HG03039 (cell line): ENCODE results near the gene CNTNAP2.

Experiments
- ATAC-seq: cut with Tn5 transposase; IDR thresholded peaks from one replicate; pipeline ENCODE4 v1.9.1; 2021; ENCODE audit warnings: mild to moderate bottlenecking, moderate library complexity; ENCODE audit not compliant: unreplicated experiment

CNTNAP2 gene

DNA sequence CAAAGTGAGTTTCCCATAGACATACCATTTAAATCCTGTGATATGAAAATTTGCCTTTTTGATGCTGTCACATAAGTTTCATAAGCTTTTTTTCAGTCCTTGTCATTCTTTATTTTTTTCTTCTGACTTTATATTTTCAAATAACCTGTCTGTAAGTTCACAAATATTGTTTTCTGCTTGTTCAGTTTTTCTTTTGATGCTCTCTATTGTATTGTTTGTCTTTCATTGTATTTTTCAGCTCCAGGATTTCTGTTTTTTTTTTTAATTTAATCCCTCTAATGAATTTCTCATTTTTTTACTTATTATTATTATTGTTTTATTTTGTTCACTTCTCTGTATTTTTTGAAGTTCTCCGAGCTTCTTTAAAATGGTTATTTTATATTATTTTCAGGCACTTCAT lies 623.4 kb downstream of the CNTNAP2 start:
- ATAC-seq: no peak

GRCh38 chr7:146741911-146742310 lies 625.3 kb downstream of the CNTNAP2 start:
- no peak for ATAC-seq

DNA sequence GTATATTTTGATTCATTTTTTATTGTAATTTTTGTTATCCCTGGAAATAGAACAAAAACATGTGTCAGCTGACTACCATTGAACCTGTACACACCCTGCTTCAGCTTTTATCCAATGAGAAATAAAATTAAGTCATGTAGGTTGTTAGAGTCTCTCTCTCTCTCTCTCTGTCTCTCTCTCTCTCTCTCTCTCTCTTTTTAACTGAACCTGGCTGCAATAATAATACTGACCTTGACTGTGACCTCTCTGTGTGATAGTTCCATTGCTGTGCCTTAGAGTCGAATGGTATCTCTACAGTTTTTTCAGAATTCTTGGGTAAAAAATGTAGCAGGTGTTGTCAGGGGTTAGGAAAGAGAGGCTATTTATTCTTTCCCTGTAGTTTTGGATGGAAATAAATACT lies 637.8 kb downstream of the CNTNAP2 start:
- no peak for ATAC-seq

DNA sequence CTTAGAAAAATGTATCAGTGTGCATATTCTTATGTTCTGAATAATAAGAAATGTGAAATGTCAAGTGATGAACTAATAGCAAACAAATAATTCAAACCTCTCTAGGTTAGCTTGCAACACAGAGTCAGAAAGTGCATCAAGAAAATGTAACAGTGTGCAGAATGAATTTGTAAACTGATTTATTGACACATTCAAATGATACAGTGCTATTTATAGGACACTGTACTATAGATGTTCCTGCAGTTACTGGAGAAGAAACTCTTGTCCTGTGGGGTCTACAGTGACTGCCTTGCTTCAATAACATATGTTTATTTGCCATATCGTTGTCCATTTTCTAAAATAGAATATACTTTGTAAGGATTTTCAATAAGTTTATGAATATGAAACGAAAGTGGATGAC lies 639.0 kb downstream of the CNTNAP2 start:
- ATAC-seq: no peak

- no peak for ATAC-seq
Measured at GRCh38 chr7:146764458-146764857, 647.9 kb downstream of the CNTNAP2 start.

GRCh38 chr7:146768957-146769356 lies 652.4 kb downstream of the CNTNAP2 start:
- no peak for ATAC-seq

DNA sequence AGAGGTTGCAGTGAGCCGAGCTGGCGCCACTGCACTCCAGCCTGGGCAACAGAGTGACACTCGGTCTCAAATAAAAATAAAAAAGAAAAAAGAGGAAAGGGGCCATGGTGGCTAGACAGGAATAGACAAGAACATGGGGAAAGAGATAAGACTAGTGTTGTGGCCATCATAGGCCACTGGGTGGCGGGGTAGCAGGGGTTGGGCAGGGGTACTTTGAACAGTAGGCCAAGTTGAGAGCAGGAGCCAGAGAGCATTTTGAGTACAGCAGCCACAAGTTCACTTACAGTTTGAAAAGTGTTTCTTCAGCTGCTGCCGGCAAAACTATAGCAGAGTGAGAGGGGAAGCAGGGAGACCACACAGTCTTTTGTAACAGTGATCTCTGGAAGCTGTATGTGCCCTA lies 656.0 kb downstream of the CNTNAP2 start:
- no peak for ATAC-seq

DNA sequence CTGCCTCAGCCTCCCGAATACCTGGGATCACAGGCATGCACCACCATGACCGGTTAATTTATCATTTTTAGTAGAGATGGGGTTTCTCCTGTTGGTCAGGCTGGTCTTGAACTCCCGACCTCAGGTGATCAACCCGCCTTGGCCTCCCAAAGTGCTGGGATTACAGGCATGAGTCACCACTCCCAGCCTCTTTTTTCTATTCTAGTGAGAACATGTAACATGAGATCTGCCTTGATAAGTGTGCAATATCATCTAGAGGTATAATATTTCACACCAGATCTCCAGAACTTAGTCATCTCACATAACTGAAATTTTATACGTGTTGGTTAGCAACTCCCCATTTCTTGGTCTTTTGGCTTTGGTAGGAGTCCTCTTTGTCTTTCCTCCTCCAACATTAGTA lies 656.9 kb downstream of the CNTNAP2 start:
- ATAC-seq: no peak

DNA sequence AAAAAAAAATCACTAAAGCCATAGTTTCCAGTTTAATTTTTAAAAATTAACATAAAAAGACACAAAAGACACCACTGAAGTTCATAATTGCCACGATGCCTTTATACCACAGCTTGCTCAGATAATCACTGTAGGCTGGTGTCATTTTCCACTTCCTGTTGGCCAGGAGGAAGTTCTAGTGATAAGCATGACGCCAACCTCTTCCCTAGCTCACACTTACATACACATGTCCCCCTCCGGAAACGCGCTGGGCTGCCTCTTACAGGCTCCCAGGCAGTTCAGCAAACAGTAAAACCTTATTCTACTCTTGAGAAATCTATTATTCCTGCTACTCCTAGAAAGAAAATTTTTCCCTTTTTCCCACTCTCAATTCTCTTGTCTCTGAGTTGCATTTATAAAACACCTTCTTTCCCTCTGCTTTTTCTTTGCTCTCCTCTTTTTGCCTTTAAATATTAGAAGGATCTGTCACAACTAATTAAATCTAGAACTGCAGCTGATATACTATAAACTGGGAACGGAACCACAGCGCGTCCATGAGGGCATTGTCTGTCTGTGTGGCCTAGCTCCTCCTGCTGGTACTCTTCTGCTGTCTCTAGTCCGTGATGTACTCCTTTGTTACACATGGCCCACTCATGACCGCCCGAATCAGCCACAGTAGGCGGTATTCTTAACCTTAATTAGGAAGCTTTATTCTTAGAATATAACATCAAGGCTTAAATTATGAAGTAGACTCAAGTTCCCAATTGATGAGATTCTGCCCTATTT lies 664.9 kb downstream of the CNTNAP2 start:
- ATAC-seq: no peak

DNA sequence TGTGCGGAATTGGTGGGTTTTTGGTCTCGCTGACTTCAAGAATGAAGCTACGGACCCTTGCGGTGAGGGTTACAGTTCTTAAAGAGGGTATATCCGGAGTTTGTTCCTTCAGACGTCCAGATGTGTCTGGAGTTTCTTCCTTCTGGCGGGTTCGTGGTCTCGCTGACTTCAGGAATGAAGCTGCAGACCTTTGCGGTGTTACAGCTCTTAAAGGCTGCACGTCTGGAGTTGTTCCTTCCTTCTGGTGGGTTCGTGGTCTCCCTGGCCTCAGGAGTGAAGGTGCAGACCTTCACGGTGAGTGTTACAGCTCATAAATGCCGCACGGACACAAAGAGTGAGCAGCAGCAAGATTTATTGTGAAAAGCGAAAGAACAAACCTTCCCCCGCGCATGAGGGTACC lies 670.7 kb downstream of the CNTNAP2 start:
- no peak for ATAC-seq

- no peak for ATAC-seq
Measured at GRCh38 chr7:146788008-146788407, 671.4 kb downstream of the CNTNAP2 start.

- ATAC-seq: no peak
Measured at GRCh38 chr7:146791344-146792285, 675.0 kb downstream of the CNTNAP2 start.

GRCh38 chr7:146804620-146805019 lies 688.0 kb downstream of the CNTNAP2 start:
- no peak for ATAC-seq

DNA sequence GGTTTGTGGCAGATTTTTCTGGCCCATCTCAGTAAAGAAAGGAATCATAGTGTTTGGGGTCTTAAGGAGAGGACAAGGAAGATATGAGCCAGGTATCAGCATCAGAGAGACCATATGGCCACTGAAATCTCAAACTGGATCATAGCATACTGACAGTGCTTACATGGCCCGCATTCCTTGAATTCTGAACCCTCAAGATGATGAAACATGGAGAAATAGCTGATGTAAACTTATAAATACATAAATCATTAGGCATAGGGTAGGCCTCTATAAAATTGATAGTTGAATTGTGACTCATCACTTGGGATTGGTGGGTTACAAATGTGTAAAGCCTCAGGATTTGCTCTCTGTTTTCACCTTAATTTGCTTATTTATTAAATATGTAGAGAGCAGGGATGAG lies 688.5 kb downstream of the CNTNAP2 start:
- ATAC-seq: no peak

DNA sequence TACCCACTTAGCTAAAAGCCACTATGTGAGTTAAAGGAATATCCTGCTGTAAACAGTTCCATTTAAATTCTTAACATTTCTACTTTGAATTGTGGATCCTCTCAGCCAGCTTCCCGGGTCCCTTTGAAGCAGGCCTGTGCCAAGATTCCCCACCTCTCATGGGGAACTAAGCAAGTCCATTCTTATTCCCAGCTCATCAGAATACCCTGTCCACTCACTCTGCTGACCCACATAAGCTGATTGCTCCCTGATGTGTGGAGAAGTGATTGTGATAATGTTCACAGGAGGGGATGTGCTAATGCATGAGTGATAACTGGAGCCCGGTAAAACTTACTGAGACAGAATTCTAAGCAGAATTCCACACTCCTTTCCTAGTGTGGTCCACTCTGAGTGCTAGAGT lies 709.7 kb downstream of the CNTNAP2 start:
- no peak for ATAC-seq

DNA sequence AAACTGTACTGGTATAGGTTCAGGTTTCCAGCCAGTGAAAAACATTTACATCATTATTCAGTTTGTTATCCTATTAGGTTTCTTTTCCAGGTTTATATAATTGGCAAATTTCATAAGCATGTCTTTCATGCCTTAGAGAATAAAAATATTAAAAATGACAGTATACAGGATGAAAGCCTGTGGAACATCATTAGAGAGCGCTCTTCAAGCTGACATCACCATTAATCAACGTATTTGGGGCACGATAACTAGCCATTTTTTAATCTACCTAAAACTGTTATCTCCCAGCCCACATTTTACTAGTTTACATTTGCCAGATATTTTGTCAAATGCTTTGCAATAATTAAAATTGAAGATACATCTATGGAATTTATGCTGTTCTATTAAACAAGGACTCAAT lies 714.1 kb downstream of the CNTNAP2 start:
- no peak for ATAC-seq

- ATAC-seq: no peak
Measured at GRCh38 chr7:146831875-146832274, 715.3 kb downstream of the CNTNAP2 start.

DNA sequence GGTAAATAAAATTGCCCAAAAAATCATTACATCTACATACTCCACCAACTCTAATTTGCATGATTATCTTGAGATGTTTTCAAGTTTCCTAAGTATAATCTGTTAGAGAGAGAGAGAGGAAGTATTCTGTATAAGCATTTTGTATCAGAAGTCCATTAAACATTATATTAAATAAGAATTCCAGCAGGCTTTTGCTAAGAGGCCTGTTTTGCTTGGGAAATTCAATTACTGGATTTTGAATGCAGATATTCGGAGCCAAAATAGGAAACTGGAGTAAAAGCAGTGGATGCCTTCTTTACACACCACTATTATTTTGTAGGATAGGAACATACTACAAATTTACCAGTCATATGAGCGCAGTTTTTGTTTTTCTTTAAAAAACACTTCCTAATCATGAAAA lies 727.8 kb downstream of the CNTNAP2 start:
- no peak for ATAC-seq

DNA sequence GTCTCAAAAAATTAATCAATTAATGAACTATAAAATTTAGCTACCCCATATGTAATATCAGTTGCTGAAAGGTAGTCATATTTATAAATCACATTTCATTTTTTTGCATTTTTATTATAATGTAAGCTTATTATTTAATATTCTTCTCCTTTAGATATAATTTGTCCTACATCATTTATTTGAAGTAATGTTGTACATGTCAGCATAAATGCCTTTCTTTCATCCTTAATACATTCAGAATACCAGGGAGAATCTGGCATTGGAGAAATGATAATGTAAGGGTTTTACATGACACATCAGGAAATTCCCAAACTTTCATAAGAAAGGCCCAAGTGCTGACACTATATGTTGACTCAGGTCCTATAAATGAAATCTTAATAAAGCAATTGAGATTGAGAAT lies 742.1 kb downstream of the CNTNAP2 start:
- ATAC-seq: no peak

DNA sequence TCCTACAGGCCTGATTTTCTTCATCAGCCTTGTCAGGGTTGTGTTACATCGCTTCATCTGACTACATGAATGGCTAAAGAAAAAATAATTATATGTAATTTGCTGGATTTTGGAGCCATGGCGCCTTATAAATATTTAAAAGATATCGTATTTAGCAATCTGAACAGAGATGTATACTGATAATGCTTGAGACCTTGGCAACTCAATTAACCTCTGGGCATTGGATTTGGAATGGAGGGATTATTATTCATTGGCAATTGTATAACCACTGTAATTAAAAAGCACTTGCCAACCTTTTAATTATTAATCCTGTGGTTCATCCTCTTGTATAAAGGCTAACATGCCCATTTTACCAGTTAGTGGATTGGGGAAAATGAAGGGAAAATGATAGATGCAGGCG lies 745.1 kb downstream of the CNTNAP2 start:
- ATAC-seq: no peak

DNA sequence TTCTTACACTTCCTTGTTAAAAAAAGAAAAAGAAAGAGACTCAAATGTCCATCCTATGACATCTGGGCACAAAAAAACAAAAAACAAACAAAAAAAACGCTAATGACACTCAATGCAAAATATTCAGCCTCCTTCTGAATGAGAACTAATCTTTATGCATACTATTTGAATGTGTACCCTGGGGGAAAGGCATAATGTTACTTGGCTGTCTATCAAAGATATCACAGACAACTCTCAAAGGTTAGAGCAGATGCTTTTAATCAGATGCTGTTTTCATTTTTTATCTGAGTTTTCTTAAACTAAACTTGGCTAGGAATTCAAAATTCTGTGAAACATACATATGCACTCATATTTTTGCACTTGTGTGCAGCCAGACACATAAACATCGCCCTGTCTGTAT lies 745.8 kb downstream of the CNTNAP2 start:
- ATAC-seq: no peak

DNA sequence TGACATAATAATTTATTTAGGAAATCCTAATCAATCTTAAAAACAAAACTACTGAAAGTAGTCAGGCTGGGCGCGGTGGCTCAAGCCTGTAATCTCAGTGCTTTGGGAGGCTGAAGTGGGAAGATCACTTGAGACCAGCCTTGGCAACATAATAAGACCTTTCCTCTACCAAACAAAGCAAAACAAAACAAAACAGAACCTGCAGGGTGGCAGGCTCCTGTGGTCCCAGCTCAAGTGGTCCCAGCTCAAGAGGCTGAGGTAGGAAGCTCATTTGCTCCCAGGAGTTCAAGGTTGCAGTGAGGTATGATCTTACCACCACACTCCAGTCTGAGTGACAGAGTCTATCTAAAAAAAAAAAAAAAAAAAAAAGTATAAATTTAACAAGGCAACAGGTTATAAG lies 748.0 kb downstream of the CNTNAP2 start:
- ATAC-seq: no peak
